Measurements from ENCODE around the gene THAP4. TPM values are rescaled to one million over a fixed set of nuclear protein-coding genes. Genes with fewer than 3 reads are reported as not detected.

The THAP4 gene
- total RNA-seq, 1 donor = 43.4 TPM

DNA sequence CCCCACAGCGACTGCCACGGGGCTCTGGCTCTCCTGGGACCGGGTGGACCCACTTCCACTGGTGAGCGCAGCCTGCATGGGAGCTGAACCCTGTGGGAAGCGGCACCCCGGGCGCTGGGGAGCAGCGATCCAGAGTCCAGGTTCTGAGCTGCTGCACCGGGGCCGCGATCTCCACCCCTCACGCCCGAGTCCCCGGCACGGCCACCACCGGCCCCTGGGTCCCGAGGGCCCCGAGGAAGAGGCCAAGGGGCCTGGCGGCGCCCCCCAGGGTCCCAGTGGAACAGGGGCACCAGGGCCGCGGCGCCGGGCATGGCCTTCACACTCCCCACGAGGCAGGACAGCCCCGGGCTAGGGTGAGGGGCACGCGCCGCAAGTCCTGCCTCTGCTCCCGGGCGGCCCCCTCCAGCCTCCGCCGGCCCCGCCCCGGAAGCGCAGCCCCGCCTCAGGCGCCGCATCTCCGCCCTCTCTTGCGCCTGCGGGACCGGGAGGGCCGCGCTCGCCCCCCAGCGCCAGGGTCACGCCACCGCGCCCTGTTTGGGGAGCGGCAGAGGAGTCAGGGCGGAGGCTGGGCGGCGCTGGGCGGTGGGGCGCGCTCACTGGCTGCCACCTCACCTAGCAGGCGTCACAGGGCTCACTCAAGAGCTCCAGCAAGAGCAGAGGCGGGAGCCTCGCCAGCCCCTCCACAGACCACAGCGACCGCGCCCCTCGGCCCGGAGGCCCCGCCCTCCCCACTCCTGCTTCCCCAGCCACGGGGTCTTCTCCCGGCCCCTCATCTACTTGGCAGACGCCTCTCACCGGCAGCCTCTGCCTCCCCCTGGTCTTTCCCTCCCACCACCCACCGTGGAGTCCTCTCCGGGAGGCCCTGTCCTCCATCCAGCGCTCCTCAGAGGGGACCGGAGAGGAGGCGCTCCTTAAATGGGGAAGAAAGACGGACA is 26.8 kb downstream of the THAP4 start:
- peak; percentile 99 for DNase-seq (ENCODE audit: insufficient read length, low spot score, missing footprints)
- Histone ChIP-seq H3K4me2 (ENCODE audit: insufficient read depth, low read length) (peak overlapping the region; percentile 83), H3K36me3 (ENCODE audit: insufficient read depth, low read length) (peaks cover 12% of the 10 kb centered on the region), H3K4me1 (ENCODE audit: insufficient read depth, low read length) (no peaks in the 10 kb centered on the region), H2AFZ (ENCODE audit: low read length) (peak overlapping the region; percentile 62), H3K27me3 (ENCODE audit: insufficient read depth, low read length) (no peaks in the 10 kb centered on the region), H3K27ac (ENCODE audit: low read depth, low read length) (peak overlapping the region; percentile 48), H4K20me1 (ENCODE audit: insufficient read depth, low read length) (peaks cover 13% of the 10 kb centered on the region), H3K9me3 (ENCODE audit: low read depth, low read length) (no peaks in the 10 kb centered on the region), H3K79me2 (ENCODE audit: insufficient read depth, low read length) (peaks cover 62% of the 10 kb centered on the region), H3K4me3 (ENCODE audit: insufficient read depth, low read length) (peak overlapping the region; percentile 73)
- TF ChIP-seq, protein P1, sequence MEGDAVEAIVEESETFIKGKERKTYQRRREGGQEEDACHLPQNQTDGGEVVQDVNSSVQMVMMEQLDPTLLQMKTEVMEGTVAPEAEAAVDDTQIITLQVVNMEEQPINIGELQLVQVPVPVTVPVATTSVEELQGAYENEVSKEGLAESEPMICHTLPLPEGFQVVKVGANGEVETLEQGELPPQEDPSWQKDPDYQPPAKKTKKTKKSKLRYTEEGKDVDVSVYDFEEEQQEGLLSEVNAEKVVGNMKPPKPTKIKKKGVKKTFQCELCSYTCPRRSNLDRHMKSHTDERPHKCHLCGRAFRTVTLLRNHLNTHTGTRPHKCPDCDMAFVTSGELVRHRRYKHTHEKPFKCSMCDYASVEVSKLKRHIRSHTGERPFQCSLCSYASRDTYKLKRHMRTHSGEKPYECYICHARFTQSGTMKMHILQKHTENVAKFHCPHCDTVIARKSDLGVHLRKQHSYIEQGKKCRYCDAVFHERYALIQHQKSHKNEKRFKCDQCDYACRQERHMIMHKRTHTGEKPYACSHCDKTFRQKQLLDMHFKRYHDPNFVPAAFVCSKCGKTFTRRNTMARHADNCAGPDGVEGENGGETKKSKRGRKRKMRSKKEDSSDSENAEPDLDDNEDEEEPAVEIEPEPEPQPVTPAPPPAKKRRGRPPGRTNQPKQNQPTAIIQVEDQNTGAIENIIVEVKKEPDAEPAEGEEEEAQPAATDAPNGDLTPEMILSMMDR (IDR thresholded peaks at IDR 0.05; ENCODE audit: extremely low read depth, low read depth, low read length) = peak; percentile 42

DNA sequence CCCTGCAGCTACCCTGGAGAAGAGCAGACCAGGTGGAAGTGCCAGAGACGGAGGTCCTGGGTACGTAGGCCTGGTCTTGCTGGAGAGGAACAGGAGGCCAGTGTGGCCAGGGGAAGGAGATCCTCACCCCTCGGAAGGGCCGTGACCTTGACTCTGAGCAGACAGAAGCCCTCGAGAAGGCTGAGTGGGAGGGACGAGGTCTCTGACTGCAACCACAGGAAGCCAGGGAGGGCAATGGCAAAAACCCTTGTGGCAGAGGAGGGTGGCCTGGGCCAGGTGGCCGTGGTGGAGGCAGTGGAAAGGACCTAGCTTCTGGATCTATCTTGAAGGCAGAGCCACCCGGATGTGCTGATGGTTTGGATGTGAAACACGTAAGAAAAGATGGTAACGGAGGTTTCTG is 28.1 kb downstream of the THAP4 start:
- peaks cover 12% of the 10 kb centered on the region for H3K36me3 ChIP-seq (ENCODE audit: insufficient read depth, low read length)
- H2AFZ ChIP-seq (ENCODE audit: low read length) = no peak overlapping the region
- H3K79me2 ChIP-seq (ENCODE audit: insufficient read depth, low read length) = peaks cover 52% of the 10 kb centered on the region
- TF ChIP-seq, protein P1 (IDR thresholded peaks at IDR 0.05; ENCODE audit: extremely low read depth, low read depth, low read length) = no peak
- H3K4me1 ChIP-seq (ENCODE audit: insufficient read depth, low read length) = no peaks in the 10 kb centered on the region
- H3K9me3 ChIP-seq (ENCODE audit: low read depth, low read length) = no peaks in the 10 kb centered on the region
- DNase-seq (ENCODE audit: insufficient read length, low spot score, missing footprints) = peak; percentile 62
- no peak overlapping the region for H3K4me2 ChIP-seq (ENCODE audit: insufficient read depth, low read length)
- no peak overlapping the region for H3K4me3 ChIP-seq (ENCODE audit: insufficient read depth, low read length)
- no peaks in the 10 kb centered on the region for H3K27me3 ChIP-seq (ENCODE audit: insufficient read depth, low read length)
- no peak overlapping the region for H3K27ac ChIP-seq (ENCODE audit: low read depth, low read length)
- peaks cover 8% of the 10 kb centered on the region for H4K20me1 ChIP-seq (ENCODE audit: insufficient read depth, low read length)

DNA sequence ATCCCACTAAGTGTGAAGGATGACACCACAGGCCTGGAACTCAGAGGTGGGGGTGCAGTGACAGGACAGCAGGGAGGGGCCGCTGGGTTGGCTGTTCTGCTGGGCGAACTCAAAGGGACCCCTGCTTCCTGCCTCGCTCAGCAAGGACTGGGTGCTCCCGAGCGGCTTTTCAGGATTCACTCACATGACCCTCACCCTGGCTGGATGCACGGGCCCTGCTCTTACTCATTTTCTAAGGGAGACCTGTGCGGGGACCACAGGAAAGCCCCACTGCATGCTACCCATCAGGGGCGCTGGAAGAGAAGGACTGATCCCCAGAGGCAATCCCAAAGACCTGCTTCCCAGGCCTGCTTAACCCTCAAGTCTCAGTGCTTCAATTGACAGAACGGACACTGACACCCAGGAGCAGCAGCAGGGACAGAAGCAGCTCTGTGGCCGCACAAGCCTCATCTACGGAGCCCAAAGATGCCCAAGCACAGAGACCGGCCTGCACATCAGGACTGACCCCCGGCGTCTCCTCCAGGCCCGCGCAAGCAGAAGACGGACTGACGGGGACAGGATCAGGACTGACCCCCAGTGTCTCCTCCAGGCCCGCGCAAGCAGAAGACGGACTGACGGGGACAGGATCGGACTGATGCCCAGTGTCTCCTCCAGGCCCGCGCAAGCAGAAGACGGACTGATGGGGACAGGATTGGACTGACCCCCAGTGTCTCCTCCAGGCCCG is 29.6 kb downstream of the THAP4 start:
- Histone ChIP-seq H3K27me3 (ENCODE audit: insufficient read depth, low read length) (no peaks in the 10 kb centered on the region), H2AFZ (ENCODE audit: low read length) (no peak overlapping the region), H3K4me2 (ENCODE audit: insufficient read depth, low read length) (no peak overlapping the region), H4K20me1 (ENCODE audit: insufficient read depth, low read length) (peaks cover 5% of the 10 kb centered on the region), H3K4me1 (ENCODE audit: insufficient read depth, low read length) (no peaks in the 10 kb centered on the region), H3K79me2 (ENCODE audit: insufficient read depth, low read length) (peaks cover 40% of the 10 kb centered on the region), H3K36me3 (ENCODE audit: insufficient read depth, low read length) (peaks cover 15% of the 10 kb centered on the region), H3K27ac (ENCODE audit: low read depth, low read length) (no peak overlapping the region), H3K4me3 (ENCODE audit: insufficient read depth, low read length) (no peak overlapping the region), H3K9me3 (ENCODE audit: low read depth, low read length) (no peaks in the 10 kb centered on the region)
- TF ChIP-seq, protein P1 (IDR thresholded peaks at IDR 0.05; ENCODE audit: extremely low read depth, low read depth, low read length) = no peak
- peak; percentile 18 for DNase-seq (ENCODE audit: insufficient read length, low spot score, missing footprints)

DNA sequence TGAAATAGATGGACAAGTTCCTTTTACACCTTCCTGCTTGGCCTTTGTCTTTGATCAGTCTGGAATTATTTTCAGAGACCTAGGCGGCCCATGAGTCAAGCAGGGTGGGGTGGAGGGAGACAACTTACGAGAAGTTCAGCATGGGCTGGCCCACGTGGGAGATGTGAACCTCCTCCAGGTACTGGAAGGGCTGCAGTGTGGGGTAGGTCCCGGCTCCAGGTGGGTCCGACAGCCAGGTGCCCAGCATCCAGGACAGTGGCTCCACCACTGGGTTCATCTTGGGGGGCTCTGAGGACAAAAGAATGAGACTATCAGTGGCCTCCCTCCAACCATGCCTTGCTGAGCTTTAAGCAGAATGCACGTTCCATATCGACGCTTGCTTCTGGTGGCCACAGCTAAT is 30.8 kb downstream of the THAP4 start:
- Histone ChIP-seq H3K36me3 (ENCODE audit: insufficient read depth, low read length) (peaks cover 17% of the 10 kb centered on the region), H3K4me1 (ENCODE audit: insufficient read depth, low read length) (no peaks in the 10 kb centered on the region), H3K4me2 (ENCODE audit: insufficient read depth, low read length) (no peak overlapping the region), H3K27me3 (ENCODE audit: insufficient read depth, low read length) (no peaks in the 10 kb centered on the region), H2AFZ (ENCODE audit: low read length) (no peak overlapping the region), H4K20me1 (ENCODE audit: insufficient read depth, low read length) (peaks cover 5% of the 10 kb centered on the region), H3K9me3 (ENCODE audit: low read depth, low read length) (no peaks in the 10 kb centered on the region), H3K79me2 (ENCODE audit: insufficient read depth, low read length) (peaks cover 35% of the 10 kb centered on the region), H3K27ac (ENCODE audit: low read depth, low read length) (no peak overlapping the region), H3K4me3 (ENCODE audit: insufficient read depth, low read length) (no peak overlapping the region)
- no peak for DNase-seq (ENCODE audit: insufficient read length, low spot score, missing footprints)
- TF ChIP-seq, protein P1 (IDR thresholded peaks at IDR 0.05; ENCODE audit: extremely low read depth, low read depth, low read length) = no peak

Data from osteoblast (primary cell).